ENCODE data around the gene ARID4B. TPM values are rescaled to one million over a fixed set of nuclear protein-coding genes. Genes with fewer than 3 reads are reported as not detected.

The ARID4B gene
- total RNA-seq, 2 experiments from 2014 or later, result 41.3 to 44.8 TPM

DNA sequence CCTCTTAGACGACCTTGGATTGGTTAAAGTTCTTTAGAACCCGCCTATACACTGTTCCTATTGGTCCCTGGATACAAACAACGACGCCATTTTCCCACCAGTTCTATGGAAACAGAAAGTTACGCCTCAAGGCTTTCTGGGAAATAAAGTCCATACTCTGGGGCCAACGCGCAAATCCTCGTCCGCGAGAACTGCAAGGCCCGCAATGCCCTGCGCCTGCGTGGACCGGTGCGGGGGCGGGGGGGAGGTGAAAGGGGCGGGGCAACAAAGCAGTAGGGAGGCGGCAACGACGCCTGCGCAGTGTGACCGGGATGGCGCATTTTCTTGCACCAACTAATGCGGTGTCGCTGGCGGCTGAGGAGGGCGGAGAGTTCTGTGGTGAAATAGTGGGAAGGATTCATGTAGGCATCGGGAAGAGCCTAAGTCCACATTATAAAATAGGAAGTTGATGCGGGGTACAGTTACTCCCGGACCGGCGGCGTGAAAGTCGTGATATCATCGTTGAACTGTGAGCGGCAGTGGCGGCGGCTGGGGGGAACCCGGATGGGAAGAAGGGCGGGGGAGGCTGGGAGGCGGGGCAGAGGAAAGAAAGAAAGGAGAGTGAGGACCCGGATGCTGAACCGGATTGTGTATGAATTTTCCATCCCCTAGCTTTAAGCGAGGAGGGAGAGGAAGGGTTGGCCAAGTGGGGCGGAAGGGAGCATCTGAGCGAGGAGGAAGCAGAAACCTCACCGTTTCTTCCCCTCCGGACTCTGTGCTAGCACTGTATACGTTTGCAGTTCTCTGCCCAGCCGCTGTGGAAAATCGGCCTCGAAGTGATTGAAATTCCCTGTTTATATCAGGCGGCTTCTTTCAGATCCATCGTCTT, 526 bp upstream of the ARID4B start, which contains the start of gene GGPS1:
Gene GGPS1, plus strand, starts transcription at position 300 of the 868 bp plus-strand sequence. CDS start 6,695 bp downstream, outside the sequence.
- POLR2A ChIA-PET, result interaction anchor here (0.9 to 1.6 kb wide), 5 partner anchors 38 to 168 kb away, joined by 3 to 5 read pairs (median 4); partner anchors contain the start of gene TBCE
- Mint-ChIP-seq H3K36me3 (peaks cover 19% of the 10 kb centered on the region), H3K27ac (no peak within 1 kb of the TSS), H3K9me3 (no peaks in the 10 kb centered on the region), H3K4me3 (no peak within 1 kb of the TSS), H3K27me3 (no peaks in the 10 kb centered on the region), H3K4me1 (ENCODE audit: low read depth) (peaks cover 41% of the 10 kb centered on the region)
- CTCF ChIA-PET, result interaction anchor here (0.6 to 3.7 kb wide), 9 partner anchors 14 to 224 kb away, joined by 3 to 31 read pairs (median 4); no protein-coding TSS in a partner anchor
- DNase-seq, result peak; percentile 100
- intact Hi-C loops (cut with micrococcal nuclease), result loop anchor here (1.0 to 5.0 kb wide), 21 partner anchors 11 to 956 kb away; partner anchors contain the start of genes B3GALNT2, COA6, LYST and RBM34

GRCh38 chr1:235326719-235327558, 1.0 kb downstream of the ARID4B start:
- Mint-ChIP-seq H3K4me3 (peak overlapping the region; percentile 95), H3K27me3 (no peaks in the 10 kb centered on the region), H3K27ac (peak overlapping the region; percentile 94), H3K4me1 (ENCODE audit: low read depth) (peaks cover 46% of the 10 kb centered on the region), H3K9me3 (no peaks in the 10 kb centered on the region), H3K36me3 (peaks cover 23% of the 10 kb centered on the region)
- DNase-seq, result peak; percentile 79
- intact Hi-C loops (cut with micrococcal nuclease), result loop anchor here (5.0 kb wide), 2 partner anchors 220 to 540 kb away; partner anchors contain the start of gene LYST
- ChIA-PET POLR2A (interaction anchor here (0.8 to 1.4 kb wide), 4 partner anchors 10 to 722 kb away, joined by 3 to 4 read pairs (median 4); partner anchors contain the start of gene IRF2BP2), CTCF (no interaction called here)

GRCh38 chr1:235325854-235326253, 2.1 kb downstream of the ARID4B start:
- POLR2A ChIA-PET, result interaction anchor here (0.8 kb wide), 1 partner anchor 41 kb away, joined by 3 read pairs; the partner anchor contains the start of gene TBCE

DNA sequence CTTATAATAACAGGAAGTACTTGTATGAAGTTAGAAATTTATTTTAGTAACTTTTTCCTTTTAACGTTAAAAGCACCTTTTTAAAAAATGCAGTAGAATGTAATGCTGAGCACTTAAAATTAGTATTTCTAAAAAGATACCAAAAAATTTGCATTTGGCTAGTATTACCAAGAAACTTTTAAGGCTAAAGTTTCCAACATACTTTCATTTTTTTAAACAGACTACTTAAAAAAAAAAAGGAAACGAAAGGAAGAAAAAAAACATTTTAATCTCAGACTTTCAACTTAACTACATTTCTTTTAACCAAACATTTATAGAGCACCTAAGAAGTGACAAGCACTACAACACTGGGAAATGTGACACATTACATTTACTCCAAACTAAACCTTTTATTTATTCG, 2.8 kb downstream of the ARID4B start:
- ChIA-PET POLR2A (interaction anchor here (1.0 kb wide), 1 partner anchor 25 kb away, joined by 3 read pairs; no protein-coding TSS in a partner anchor), CTCF (interaction anchor here (1.1 to 1.4 kb wide), 3 partner anchors 11 to 90 kb away, joined by 3 to 4 read pairs (median 3); no protein-coding TSS in a partner anchor)
- Mint-ChIP-seq H3K36me3 (peaks cover 30% of the 10 kb centered on the region), H3K27me3 (no peaks in the 10 kb centered on the region), H3K4me1 (ENCODE audit: low read depth) (peaks cover 48% of the 10 kb centered on the region), H3K4me3 (peak overlapping the region; percentile 95), H3K9me3 (no peaks in the 10 kb centered on the region), H3K27ac (peak overlapping the region; percentile 94)
- DNase-seq, result no peak
- intact Hi-C loops (cut with micrococcal nuclease), result loop anchor here (5.0 kb wide), 2 partner anchors 218 to 542 kb away; partner anchors contain the start of gene LYST

More at GRCh38 chr1:235325854-235326253, 2.1 kb downstream of the ARID4B start:
- H3K27ac Mint-ChIP-seq, result peak overlapping the region; percentile 94
- DNase-seq, result no peak
- no peaks in the 10 kb centered on the region for H3K27me3 Mint-ChIP-seq
- intact Hi-C loops (cut with micrococcal nuclease), result loop anchor here (5.0 kb wide), 2 partner anchors 219 to 541 kb away; partner anchors contain the start of gene LYST
- H3K36me3 Mint-ChIP-seq, result peaks cover 26% of the 10 kb centered on the region
- H3K4me3 Mint-ChIP-seq, result peak overlapping the region; percentile 95
- peaks cover 45% of the 10 kb centered on the region for H3K4me1 Mint-ChIP-seq (ENCODE audit: low read depth)
- CTCF ChIA-PET, result interaction anchor here (0.6 to 1.0 kb wide), 2 partner anchors 221 to 537 kb away, joined by 3 read pairs; no protein-coding TSS in a partner anchor
- no peaks in the 10 kb centered on the region for H3K9me3 Mint-ChIP-seq

GRCh38 chr1:235324296-235324695, 3.7 kb downstream of the ARID4B start:
- Mint-ChIP-seq H3K27ac (peak overlapping the region; percentile 70), H3K9me3 (no peaks in the 10 kb centered on the region), H3K4me3 (peak overlapping the region; percentile 55), H3K36me3 (peaks cover 32% of the 10 kb centered on the region), H3K4me1 (ENCODE audit: low read depth) (peaks cover 52% of the 10 kb centered on the region), H3K27me3 (no peaks in the 10 kb centered on the region)
- ChIA-PET POLR2A (interaction anchor here (1.0 kb wide), 1 partner anchor 24 kb away, joined by 3 read pairs; no protein-coding TSS in a partner anchor), CTCF (interaction anchor here (1.1 to 1.4 kb wide), 3 partner anchors 10 to 91 kb away, joined by 3 to 4 read pairs (median 3); no protein-coding TSS in a partner anchor)
- intact Hi-C loops (cut with micrococcal nuclease), result no loop called here
- no peak for DNase-seq

GRCh38 chr1:235320521-235321179, 7.3 kb downstream of the ARID4B start:
- Mint-ChIP-seq H3K27ac (peak overlapping the region; percentile 44), H3K4me3 (no peak overlapping the region), H3K9me3 (no peaks in the 10 kb centered on the region), H3K36me3 (peaks cover 27% of the 10 kb centered on the region), H3K27me3 (no peaks in the 10 kb centered on the region), H3K4me1 (ENCODE audit: low read depth) (peaks cover 68% of the 10 kb centered on the region)
- intact Hi-C loops (cut with micrococcal nuclease), result no loop called here
- no peak for DNase-seq
- ChIA-PET CTCF (no interaction called here), POLR2A (no interaction called here)

DNA sequence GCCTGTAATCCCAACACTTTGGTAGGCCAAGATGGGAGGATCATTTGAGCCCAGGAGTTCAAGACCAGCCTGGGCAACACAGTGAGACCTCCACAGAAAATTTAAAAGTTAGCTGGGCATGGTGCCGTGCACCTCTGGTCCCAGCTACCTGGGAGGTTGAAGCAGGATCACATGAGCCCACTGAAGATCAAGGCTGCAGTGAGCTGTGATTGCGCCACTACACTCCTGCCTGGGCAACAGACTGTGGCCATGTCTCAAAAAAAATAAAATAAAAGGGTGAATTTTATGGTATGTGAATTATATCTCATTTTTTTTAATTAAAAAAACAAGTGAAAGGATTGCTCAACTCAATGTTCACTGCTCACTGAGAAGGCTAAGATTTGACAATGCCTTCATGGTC, 8.7 kb downstream of the ARID4B start:
- H3K9me3 Mint-ChIP-seq, result no peaks in the 10 kb centered on the region
- H3K27me3 Mint-ChIP-seq, result no peaks in the 10 kb centered on the region
- ChIA-PET POLR2A (interaction anchor here (1.4 kb wide), 1 partner anchor 158 kb away, joined by 4 read pairs; the partner anchor contains the start of gene RBM34), CTCF (interaction anchor here (0.7 to 0.8 kb wide), 3 partner anchors 98 to 431 kb away, joined by 3 to 5 read pairs (median 3); no protein-coding TSS in a partner anchor)
- H3K36me3 Mint-ChIP-seq, result peaks cover 25% of the 10 kb centered on the region
- peaks cover 69% of the 10 kb centered on the region for H3K4me1 Mint-ChIP-seq (ENCODE audit: low read depth)
- no peak for DNase-seq
- H3K4me3 Mint-ChIP-seq, result no peak overlapping the region
- intact Hi-C loops (cut with micrococcal nuclease), result no loop called here
- H3K27ac Mint-ChIP-seq, result no peak overlapping the region

DNA sequence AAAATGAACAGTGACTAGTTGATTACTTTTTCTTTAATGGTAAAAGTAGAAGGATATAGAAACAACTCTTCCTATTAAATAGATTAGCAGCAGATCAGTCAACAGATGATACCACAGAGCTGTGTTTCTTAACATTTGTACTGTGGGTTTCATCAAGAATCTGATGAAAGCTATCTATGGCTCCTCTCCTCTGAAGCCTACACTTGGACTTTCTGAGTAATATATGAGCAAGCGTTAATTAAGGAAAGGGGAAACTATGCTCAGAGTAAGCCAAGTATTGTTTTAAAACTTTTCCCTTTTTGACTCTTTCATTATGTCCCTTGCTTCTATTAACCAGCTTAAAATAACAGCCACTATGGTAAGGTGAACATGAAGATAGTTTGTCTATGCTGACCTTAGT, 10.8 kb downstream of the ARID4B start:
- Mint-ChIP-seq H3K36me3 (peaks cover 19% of the 10 kb centered on the region), H3K9me3 (no peaks in the 10 kb centered on the region), H3K27ac (peak overlapping the region; percentile 68), H3K27me3 (no peaks in the 10 kb centered on the region), H3K4me3 (no peak overlapping the region), H3K4me1 (ENCODE audit: low read depth) (peaks cover 74% of the 10 kb centered on the region)
- ChIA-PET CTCF (interaction anchor here (0.7 kb wide), 1 partner anchor 46 kb away, joined by 3 read pairs; no protein-coding TSS in a partner anchor), POLR2A (interaction anchor here (1.5 kb wide), 1 partner anchor 10 kb away, joined by 3 read pairs; no protein-coding TSS in a partner anchor)
- DNase-seq, result no peak
- intact Hi-C loops (cut with micrococcal nuclease), result loop anchor here (1.0 kb wide), 2 partner anchors 11 to 12 kb away; partner anchors contain the start of genes ARID4B and GGPS1

DNA sequence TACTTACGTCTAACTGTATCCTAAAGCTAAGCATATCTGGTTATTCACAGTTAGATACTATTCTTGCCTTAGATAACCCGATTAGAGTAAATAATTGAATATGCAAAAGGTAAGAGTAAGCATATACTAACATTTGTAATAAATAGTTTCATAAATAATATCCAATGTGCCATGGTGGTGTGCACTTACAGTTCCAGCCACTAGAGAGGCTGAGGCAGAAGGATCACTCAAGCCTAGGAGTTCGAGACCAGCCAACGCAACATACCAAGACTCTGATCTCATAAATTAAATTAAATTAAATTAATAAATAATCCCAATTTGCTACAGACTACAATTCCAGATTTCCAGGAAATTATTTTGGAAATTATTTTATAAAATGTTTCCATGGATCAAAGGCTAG, 12.2 kb downstream of the ARID4B start:
- intact Hi-C loops (cut with micrococcal nuclease), result no loop called here
- H3K9me3 Mint-ChIP-seq, result no peaks in the 10 kb centered on the region
- CTCF ChIA-PET, result interaction anchor here (2.0 to 2.2 kb wide), 2 partner anchors 63 to 101 kb away, joined by 6 to 8 read pairs; no protein-coding TSS in a partner anchor
- H3K4me3 Mint-ChIP-seq, result no peak overlapping the region
- H3K36me3 Mint-ChIP-seq, result peaks cover 14% of the 10 kb centered on the region
- H3K27ac Mint-ChIP-seq, result peak overlapping the region; percentile 70
- H3K27me3 Mint-ChIP-seq, result no peaks in the 10 kb centered on the region
- H3K4me1 Mint-ChIP-seq (ENCODE audit: low read depth), result peaks cover 69% of the 10 kb centered on the region
- DNase-seq, result no peak
- POLR2A ChIA-PET, result no interaction called here

- Mint-ChIP-seq H3K9me3 (no peaks in the 10 kb centered on the region), H3K27me3 (no peaks in the 10 kb centered on the region), H3K27ac (peak overlapping the region; percentile 70), H3K4me1 (ENCODE audit: low read depth) (peaks cover 67% of the 10 kb centered on the region), H3K36me3 (peaks cover 11% of the 10 kb centered on the region), H3K4me3 (no peak overlapping the region)
- ChIA-PET CTCF (interaction anchor here (1.5 to 2.2 kb wide), 3 partner anchors 13 to 101 kb away, joined by 4 to 8 read pairs (median 6); partner anchors contain the start of genes ARID4B and GGPS1), POLR2A (no interaction called here)
- intact Hi-C loops (cut with micrococcal nuclease), result no loop called here
- no peak for DNase-seq
Measured at GRCh38 chr1:235315173-235315572, 12.8 kb downstream of the ARID4B start.

All from activated CD4-positive, alpha-beta memory T cell treated with anti-CD3 and anti-CD28 coated beads for 36 hours (primary cell).